ENCODE data around the gene H6PD. TPM values are rescaled to one million over a fixed set of nuclear protein-coding genes. Genes with fewer than 3 reads are reported as not detected.

The H6PD gene
- 16.3 and 20.7 TPM in 2 replicates for total RNA-seq (ENCODE audit: low replicate concordance)

GRCh38 chr1:9234223-9235095 is at the start of gene H6PD:
Gene H6PD (plus strand): TSS chr1:9234774. CDS start chr1:9244935, 10,161 bp downstream.

GRCh38 chr1:9292361-9293240 is 58.0 kb downstream of the H6PD start, which contains the start of gene SPSB1:
Gene SPSB1 (plus strand): TSS chr1:9292894. CDS start chr1:9355892, 62,998 bp downstream.

Other genes starting within 250 kb of the H6PD start
- not detected in 2 replicates for gene SLC2A7, start 208.4 kb upstream of the H6PD start, total RNA-seq (ENCODE audit: low replicate concordance)
- 1.1 and 23.5 TPM in 2 replicates for gene SLC2A5, start 165.1 kb upstream of the H6PD start, total RNA-seq (ENCODE audit: low replicate concordance)
- gene GPR157, start 105.7 kb upstream of the H6PD start, total RNA-seq (ENCODE audit: low replicate concordance) = 2.2 and 3.0 TPM in 2 replicates
- 48.0 and 76.6 TPM in 2 replicates for gene SPSB1, start 58.1 kb downstream of the H6PD start, total RNA-seq (ENCODE audit: low replicate concordance)

All from smooth muscle cell of the coronary artery (primary cell).